Stimulated activated CD4-positive, alpha-beta T cell treated with anti-CD3 and anti-CD28 coated beads, Interleukin-4, amount 100 ng/mL, for 4 hours (primary cell): ENCODE data around the gene TUT7.

Experiments used
- DNase-seq, 2 experiments: peaks; one replicate each; pipeline ENCODE4 v3.0.0-alpha.2; 2020

The TUT7 gene

GRCh38 chr9:86246752-86247161, 107.5 kb downstream of the TUT7 start:
- DNase-seq, result no peak

- DNase-seq, result no peak
Observed at GRCh38 chr9:86242071-86242470, 112.1 kb downstream of the TUT7 start.

GRCh38 chr9:86241216-86241615, 113.0 kb downstream of the TUT7 start:
- DNase-seq, result no peak

- no peak for DNase-seq
Observed at GRCh38 chr9:86238861-86239770, 115.1 kb downstream of the TUT7 start.
